GM21423 (cell line): ENCODE measurements around the gene EID1.
"Not testable (repeated sequence)": the region's sequence is repeated elsewhere in the genome, so short reads cannot be mapped to it uniquely, and the experiment has no call there.

Source experiments
- ATAC-seq: cut with Tn5 transposase; IDR thresholded peaks from one replicate; pipeline ENCODE4 v1.9.1; 2021; ENCODE audit warnings: mild to moderate bottlenecking, moderate library complexity; ENCODE audit not compliant: unreplicated experiment

EID1 gene, protein sequence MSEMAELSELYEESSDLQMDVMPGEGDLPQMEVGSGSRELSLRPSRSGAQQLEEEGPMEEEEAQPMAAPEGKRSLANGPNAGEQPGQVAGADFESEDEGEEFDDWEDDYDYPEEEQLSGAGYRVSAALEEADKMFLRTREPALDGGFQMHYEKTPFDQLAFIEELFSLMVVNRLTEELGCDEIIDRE

DNA sequence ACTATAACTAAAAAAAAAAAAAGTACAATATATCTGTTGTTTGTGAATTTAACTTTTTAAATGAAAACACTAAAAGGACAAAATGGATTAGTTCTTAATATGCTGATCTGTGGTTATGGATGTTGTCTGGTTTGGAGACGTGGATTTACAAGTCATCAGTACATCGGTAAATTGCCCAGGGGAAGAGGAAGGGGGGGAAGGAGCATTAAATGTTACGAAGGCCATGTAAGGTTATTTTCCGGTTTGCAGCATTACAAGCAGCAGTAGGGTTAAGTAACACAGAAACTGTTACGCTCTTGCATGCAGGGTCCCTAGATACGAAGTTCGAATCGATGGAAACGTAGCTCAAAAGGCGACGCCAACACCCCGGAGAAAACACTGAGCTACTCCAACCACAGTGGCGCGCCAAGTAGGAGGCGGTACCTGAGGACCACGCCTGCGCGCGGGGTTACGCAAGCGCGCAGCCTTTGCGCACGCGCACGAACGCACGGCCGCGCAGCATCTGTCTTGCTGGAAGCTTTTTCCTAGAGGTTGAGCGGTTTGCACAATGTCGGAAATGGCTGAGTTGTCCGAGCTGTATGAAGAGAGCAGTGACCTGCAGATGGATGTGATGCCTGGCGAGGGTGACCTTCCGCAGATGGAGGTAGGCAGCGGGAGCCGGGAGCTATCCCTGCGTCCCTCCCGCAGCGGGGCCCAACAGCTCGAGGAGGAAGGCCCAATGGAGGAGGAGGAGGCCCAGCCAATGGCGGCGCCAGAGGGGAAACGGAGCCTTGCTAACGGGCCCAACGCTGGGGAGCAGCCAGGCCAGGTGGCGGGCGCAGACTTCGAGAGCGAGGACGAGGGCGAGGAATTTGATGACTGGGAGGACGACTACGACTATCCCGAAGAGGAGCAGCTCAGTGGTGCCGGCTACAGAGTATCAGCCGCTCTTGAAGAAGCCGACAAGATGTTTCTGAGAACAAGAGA lies at the start of gene EID1:
Gene EID1, plus strand, starts transcription at position 505 of the 966 bp plus-strand sequence. Its CDS starts 43 bp downstream, at position 548.
- ATAC-seq: peak; percentile 95

DNA sequence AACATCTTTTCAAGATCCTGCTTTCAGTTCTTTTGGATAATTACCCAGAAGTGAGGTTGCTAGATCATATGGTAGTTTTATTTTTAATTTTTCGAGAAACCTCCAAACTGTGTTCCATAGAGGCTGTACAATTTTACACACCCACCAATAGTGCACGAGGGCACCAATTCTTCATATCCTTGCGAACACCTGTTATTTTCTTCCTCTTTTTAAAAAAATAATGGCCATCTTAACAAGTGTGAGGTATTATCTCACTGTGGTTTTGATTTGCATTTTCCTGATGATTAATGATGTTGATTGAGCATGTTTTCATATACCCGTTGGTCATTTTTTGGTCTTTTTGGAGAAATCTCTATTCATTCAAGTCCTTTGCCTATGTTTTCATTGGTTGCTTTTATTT lies 49.5 kb upstream of the EID1 start:
- ATAC-seq: no peak

DNA sequence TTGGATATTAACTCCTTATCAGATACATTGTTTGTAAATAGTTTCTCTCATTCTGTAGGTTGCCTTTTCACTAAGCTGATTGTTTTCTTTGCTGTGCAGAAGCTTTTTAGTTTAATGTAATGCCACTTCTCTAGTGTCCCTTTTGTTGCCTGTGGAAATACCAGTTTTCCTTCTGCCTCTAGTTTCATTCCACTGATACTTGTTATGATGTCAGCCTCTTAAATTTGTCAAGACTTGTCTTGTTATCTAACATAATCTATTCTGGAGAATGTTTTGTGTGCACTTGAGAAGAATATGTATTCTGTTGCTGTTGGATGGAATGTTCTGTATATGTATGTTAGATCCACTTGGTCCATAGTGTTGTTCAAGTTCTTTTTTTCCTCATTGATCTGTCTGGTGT lies 49.0 kb upstream of the EID1 start:
- no peak for ATAC-seq

DNA sequence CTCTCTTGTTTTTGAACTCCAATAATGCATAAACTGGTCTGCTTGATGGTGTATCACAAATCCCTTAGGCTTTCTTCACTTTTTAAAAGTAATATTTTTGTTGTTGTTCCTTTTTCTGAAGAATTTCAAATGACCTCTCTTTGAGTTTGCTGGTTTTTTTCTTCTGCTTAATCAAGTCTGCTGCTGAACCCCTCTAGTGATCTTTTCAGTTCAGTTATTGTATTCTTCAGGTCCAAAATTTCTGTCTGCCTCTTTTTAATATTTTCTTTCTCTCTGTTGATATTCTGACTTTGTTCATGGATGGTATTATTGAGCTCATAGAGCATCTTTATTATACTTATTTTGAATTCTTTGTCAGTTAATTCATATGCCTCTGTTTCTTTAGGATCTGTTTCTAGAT lies 45.3 kb upstream of the EID1 start:
- no peak for ATAC-seq

DNA sequence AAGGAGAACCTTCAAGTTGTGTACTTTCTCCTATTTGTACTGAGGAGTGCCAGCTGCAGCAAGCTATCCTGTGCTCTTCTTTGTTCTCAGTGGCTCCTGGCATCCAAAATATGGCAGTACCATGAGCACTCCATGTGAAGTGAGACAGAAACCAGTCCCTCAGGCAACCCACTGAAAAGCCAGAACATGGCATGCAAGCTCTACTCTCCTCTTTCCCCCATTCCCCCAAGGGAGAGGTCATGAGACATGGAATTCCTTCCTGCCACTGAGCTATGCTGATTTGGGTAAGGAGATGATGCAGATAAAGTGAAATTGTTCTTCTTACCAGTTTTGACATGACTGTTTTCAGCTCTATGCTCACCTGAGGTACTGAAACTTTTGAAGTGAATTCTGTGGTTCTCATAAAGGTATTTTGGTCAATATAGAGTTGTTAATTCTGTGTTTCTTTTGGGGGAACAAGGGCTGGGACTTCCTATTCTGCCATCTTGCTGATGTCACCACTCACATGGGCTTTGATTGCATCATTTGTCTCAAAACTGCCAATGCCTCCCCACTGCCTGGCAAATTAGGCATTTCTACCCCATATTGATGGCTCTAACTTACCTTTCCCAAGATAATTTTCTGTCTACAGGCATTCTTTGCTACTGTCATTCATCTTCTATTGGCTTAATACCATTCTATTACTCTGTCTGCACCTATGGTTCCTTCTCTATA lies 44.3 kb upstream of the EID1 start:
- no peak for ATAC-seq

DNA sequence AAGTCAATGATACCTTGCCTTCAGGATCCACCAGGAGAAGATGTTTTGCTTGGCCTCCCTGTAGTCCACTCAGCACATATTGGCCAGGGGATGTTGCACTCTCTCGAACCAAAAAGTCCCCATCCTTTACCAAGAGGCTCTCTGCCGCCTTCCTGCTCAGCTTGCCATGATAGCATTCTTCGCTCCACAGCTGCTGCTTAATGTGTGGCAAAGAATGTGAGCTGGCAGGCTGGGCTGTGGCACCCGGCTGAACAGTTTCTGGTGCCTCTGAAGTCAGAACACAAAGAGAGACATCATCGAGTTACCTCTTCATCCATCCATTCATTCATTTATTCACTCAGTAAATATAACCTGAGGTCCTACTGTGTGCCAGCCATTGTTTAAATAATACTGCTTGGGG lies 43.2 kb upstream of the EID1 start:
- ATAC-seq: no peak

DNA sequence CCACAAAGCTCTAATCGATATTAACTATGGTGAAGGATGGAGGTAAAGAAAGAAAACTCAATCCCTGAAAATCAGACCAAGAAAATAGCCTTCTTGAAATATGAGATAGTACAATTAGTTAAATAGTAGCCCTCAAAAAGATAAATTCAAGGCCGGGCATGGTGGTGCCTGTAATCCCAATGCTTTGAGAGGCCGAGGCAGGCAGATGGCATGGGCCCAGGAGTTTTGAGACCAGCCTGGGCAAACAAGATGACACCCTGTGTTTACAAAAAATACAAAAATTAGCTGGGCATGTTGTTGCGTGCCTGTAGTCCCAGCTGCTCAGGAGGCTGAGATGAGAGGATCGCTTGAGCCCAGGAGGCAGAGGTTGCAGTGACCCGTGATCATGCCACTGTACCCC lies 35.4 kb upstream of the EID1 start:
- no peak for ATAC-seq

DNA sequence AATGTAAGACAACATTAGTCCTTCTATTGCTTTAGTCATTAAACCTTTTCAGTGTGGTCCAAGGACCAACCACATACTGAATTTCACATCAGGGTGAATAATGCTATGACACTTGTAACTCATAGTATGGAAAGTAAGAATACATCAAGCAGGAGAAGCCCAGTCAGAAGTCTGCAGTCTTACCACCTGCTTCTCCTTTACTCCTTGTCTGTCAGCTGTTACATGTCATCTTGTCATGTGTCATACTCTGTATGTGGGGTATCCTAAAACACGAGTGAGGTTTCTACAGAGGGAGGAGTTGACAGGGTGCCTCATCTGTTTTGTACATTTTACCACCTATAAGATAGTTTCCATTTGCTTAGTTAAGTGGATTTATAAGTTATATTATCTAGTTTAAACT lies 32.8 kb upstream of the EID1 start:
- no peak for ATAC-seq

DNA sequence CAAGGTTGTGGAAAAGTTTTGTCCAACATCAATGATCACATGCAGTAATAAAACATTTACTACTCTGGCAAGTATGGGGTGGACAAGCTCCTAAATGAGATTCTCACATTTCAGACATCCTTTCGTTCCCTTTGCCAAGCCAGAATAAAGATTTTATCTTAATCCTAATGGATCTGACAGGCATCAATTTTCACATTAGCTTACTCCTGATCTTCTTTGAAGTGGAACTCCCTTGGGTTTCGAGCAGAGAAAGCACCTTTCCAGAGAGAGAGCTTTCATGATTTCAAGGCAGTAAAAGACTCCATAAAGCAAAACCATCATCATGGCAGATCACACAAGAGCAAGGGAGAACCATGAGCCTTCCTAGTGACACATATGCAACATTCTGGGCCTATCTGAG lies 27.3 kb upstream of the EID1 start:
- no peak for ATAC-seq

DNA sequence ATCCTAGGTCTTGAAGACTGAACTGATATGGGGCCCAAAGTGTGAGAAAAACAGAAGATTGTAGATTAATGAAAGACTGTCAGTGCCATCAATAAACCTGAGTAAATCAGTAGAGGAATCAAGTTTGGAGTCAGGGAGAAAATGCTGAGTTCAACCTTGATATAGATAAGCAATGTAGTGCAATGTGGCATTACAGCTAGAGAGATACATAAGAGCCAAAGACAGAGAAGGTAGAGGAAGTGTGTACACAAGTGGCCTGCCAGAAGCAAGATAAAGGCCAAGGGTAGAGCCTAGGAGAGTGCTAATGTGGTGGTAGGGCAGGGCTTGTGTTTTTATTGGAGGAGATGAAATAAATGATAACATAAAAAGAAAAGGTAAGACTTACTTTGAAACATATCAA lies 26.0 kb upstream of the EID1 start:
- ATAC-seq: no peak

DNA sequence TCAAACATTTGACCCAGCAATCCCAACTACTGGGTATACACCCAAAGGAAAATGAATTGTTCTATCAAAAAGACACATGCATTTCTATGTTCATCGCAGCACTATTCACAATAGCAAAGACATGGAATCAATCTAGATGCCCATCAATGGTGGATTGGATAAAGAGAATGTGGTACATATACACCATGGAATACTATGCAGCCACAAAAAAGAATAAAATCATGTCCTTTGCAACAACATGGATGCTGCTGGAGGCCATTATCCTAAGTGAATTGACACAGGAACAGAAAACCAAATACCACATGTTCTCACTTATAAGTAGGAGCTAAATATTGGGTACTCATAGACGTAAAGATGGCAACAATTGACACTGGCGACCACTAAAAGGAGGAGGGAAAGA lies 23.5 kb upstream of the EID1 start:
- not testable (repeated sequence) for ATAC-seq

DNA sequence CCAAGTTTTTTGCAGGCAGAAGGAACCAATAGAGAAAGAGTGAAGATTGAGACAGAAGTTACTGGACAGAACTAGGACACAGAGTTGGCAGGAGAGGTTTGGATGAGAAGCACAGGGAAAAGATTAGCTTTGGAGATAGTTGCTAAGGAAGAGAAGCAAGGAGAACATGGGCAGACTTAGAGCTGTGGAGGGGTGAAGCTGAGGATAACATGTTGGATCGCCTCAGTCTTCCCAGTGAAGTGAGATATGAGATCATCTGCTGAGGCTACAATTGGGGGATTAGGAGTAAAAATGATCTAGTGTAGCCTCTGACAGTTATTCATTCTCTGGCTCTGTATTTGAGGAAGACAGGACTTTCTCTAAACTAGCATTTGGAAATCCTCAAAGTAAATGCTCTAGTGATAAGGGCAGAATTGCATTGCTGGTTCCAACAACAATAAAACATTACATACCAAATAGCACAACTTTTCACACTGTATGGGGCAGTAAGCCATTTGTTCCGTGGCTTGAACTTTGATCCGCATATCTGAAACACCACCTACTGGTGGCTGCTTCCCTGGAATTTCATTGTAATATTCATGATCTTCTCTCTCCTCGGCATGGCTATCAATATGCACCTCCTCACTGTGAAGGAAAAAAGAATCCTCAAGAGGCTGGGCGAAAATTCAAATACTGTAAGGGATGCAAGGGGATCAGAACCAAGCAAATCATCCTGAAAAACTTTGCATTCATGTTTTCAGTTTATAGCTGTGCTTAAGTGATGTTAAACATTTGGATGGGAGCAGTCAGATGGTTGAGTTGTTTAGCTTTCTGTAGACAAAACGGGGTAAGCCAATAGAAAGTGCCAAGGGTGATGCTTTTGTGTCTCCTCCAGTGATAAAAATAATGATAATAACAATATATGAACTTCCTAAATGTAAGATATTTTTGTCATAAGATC lies 22.2 kb upstream of the EID1 start:
- ATAC-seq: no peak

DNA sequence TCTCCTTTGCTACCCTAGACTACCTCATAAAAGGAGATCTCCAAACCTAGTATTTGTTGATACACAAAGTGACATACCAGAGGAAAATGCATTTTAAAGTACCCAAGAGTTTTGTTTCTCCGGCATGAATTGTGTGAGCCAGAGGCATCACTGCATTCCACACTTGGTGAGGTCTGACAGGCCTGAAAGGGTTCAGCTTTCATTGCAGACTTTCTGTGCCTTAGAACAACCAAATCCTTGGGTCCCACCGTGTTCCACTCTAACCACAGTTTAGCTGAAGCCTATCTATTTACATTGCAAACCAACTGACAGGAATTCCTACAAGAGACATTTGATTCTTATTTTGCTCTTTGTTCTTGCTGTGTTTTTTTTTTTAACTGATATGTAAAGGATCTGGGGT lies 21.0 kb upstream of the EID1 start:
- ATAC-seq: no peak

DNA sequence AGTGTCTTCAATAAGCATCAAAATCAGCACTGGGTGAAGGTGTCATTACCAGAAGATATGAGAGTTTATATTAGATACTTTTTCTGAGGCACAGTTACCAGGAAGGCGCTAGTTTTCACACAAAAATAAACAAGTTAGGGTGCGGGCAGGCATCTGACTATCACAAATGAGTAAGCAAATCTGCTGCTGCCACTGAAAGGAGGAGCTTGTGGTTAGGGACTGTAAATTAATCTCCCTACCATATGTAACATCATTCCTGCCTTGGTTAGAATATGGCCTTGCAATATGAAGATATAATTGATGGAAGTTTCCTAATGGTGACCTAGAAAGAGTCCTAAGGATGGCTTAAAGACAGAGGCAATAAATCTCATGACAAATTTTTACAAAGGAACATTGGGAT lies 19.5 kb upstream of the EID1 start:
- ATAC-seq: no peak

DNA sequence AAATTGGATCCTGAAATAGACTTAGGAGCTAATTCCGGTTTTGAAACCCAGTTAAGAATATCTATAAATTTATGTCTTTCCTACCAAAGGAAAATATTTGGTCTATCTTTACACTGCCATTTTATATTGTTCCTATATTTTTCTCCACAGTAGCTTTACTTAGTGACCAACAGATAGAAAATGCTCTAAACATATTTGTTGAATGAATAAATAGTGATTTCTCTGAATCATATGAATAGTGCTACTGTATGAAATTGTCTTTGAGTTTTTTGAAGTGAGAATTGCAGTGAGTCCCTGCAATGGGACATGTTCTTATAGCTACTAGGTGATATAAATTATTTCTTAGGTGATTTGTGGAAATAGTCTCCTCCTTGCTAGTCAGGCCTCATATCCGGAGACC lies 18.5 kb upstream of the EID1 start:
- no peak for ATAC-seq

DNA sequence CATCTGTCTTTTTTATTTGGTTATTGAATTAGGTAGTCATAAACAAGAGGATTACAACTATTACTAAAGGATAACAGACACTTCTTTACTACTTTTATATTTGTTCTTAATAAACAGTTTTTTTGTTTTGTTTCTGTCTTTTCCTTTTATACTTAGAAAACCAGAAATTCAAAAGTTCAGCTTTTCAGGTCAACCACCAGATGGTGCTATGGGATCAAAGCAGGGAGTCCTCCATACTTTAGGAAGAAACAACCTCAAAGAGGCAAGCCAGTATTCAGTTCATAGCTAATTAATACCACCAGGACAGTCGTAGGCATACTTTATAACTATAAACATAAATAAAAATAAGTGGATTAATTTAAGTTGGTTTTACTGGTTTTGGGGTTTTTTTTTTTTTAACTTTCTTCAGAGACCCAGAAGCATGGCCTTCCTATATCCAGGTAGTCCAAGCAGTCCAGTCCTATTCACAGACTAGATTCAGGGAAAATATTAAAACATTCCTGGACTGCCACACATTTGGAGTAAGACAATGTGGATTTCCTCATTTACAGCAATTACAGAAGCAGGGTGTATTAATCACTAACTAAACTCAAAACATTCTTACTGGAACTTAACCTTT lies 16.0 kb upstream of the EID1 start:
- no peak for ATAC-seq

DNA sequence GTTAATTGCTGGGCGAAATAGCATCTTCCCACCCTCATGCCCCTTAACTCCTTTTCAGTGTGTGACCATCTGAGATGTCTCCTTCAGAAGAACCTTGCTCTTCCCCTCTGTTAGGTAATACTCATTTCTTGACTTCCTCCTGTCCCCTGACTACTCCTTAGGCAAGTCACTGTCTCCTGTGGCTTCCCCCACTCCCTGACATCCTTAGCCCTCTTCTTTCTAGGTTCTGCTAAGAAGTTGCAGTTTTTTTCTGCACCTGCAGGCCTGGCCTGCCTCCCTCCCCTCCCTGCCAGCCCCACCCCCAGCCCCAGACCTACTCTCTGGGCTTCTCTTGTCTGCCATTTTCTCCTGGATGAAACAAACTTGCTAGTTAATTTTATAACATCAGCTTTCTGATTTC lies 15.2 kb upstream of the EID1 start:
- peak; percentile 46 for ATAC-seq

DNA sequence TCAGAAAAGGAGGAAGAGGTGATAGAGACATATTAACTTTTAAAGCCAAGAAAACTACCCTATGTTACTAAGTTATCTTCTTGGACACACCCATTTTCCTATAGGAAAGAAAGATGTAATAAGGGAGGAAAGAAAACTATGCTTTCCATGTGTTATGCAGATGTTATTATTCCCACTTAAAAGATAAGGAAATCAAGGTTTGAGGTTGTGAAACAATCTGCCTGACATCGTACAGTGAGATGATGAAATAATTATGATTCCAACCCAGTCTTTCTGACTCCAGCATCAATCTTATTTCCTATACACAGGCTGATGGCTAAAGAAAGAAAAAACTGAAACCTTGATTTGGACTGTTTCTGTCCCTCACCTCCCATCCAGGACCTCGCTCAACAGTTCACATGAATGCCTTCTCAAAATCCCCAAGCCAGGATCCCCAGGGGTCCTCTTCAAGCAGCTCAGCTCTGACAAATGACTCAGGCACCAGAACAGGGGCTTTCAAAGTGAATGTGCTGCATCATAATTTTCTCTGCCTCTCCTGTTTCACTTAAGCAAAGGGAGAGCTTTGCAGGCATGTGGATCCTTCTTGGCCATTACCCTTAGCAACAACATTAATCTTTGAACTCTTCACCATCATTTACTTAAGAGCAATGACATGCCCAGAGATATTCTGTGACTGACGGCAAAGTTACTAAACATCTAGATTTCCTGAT lies 12.4 kb upstream of the EID1 start:
- ATAC-seq: no peak

DNA sequence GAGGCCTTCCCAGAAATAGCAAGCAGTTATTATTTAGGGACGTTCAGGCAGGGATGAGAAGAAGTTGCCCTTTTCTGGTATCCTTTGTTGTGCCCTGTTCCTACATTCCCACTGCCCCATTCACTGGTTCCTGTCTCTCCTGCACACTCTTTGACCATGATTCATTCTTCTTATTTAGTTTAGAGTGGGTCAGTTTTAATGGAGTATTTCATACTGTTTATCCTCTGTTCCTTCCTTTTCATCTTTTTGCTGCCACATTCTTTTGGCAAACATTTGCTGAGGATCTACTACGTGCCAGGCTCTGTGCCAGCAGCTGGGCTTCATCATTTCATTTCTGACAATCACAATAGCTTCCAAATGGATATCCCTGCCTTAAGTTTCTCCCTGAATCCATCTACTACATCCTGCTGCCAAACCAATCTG lies 11.8 kb upstream of the EID1 start:
- ATAC-seq: no peak

DNA sequence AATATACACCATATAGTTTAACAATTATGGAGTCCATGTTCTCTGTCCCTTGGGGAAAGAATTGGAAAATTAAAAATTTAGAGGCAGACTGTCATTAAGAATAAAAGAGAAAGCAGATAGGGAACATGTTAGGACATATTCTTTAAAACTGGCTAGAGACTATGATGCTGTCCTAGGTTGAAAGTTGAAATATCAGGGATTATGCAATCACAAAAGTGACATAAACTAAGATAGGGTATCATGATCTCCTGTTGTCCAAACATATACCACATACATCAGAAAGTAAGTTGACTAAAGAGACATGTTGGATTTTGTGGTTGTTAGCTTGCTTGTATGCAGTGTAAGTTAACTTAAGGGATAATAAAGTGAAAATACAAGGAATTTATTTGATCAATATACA lies 9.9 kb upstream of the EID1 start:
- ATAC-seq: no peak
